ENCODE results near the gene POU2F2. TPM values are rescaled to one million over a fixed set of nuclear protein-coding genes. Genes with fewer than 3 reads are reported as not detected.
"Not testable (repeated sequence)": the region's sequence is repeated elsewhere in the genome, so short reads cannot be mapped to it uniquely, and the experiment has no call there.

The POU2F2 gene
- total RNA-seq, 1 donor from 2014 or later, result 25.6 TPM

DNA sequence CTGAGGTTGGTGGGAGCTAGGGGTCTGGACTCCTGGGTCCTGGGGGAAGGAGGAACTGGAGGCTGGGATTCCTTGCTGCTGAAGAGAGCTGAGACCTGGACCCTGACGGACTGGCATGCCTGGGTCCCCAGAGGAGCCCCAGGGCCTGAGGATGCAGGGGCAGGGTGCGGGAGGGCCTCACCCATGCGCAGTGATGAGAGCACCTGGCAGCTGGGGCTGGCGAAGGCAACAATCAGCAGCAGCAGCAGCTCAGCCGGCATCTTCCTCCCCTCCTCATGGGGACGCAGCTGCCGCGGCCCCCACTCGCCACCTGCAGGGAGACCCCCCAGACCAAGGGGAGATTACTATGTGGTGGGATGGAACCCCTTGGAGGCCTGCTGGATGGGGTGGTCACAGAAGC, 66.7 kb downstream of the POU2F2 start:
- intact Hi-C loops (cut with micrococcal nuclease), result no loop called here

DNA sequence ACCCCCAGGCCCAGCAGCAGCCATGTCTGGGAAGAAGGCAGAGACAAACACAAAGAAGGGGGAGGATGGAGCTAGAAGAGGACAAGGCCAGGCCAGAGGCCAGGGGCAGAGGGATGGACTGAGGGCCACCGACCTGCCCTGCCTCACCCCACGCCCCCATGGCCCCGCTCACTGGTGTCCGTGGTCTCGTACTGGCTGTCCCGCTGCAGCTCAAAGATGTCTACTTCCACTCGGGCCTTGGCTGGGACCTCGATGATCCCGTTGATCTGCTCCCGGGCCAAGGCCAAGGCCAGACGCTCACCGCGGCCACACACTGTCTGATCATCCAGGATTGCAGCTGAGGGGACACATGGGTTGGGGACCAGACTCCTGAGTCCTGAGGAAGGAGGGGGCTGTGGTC, 67.2 kb downstream of the POU2F2 start:
- intact Hi-C loops (cut with micrococcal nuclease), result no loop called here

GRCh38 chr19:42064432-42064831, 67.8 kb downstream of the POU2F2 start:
- intact Hi-C loops (cut with micrococcal nuclease), result no loop called here

DNA sequence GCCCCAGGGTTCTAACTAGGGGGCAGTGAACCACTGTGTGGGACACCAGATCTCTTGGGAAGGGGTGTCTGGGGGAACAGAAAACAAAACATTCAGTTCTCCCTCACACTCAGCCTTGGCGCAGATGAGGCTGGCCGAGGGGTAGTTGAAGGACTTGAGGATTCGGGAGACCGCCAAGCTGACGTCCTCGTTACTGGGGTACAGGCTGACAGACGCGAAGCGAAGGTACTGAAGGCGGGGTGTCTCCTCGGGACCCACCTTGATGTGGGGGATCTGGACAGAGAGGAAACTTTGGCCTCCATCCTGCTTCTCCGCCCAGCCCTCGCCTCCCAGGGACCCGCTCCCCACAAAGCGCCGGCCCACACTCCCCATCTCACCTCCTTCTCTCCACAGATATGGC, 69.9 kb downstream of the POU2F2 start:
- intact Hi-C loops (cut with micrococcal nuclease), result no loop called here

- intact Hi-C loops (cut with micrococcal nuclease), result no loop called here
These were observed 72.1 kb downstream of the POU2F2 start for GRCh38 chr19:42060117-42060516.

GRCh38 chr19:42059196-42059595, 73.0 kb downstream of the POU2F2 start:
- intact Hi-C loops (cut with micrococcal nuclease), result no loop called here

DNA sequence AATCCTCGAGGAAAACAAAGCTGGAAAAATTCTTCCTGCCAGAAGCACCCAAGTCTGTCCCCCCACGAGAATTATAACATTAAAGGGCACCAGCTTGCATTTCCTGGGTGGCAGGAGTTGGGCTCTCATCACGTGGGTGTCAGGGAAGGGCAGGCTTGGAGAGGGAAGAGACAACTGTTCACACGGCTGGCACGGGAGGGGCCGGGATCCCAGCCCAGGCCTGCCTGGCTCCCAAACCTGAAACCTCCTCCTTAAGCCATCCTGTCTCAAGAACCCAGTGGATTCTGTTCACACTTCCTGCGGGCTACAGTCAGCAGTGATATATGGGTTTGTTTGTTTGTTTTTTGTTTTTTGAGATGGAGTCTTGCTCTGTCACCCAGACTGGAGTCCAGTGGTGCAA, 74.4 kb downstream of the POU2F2 start:
- intact Hi-C loops (cut with micrococcal nuclease), result no loop called here

DNA sequence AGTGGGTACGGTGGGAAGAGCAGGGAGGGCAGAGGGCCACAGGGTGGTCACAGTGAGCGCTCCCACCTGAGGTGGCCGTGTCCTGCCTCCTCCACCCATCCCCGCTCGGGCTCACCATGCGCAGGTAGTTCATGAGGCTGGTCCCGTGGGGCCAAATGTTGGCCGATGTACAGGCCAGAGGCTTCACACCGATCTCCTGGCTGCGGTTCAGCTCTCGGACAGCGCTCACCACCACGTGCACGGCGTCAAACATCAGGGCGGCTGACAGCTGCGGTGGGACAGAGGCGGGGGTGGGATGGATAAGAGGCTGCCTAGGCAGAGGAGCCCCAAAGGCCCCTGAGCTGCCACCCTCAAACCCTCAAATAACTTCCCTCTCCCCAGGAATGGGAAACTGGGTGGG, 78.0 kb downstream of the POU2F2 start:
- intact Hi-C loops (cut with micrococcal nuclease), result no loop called here

DNA sequence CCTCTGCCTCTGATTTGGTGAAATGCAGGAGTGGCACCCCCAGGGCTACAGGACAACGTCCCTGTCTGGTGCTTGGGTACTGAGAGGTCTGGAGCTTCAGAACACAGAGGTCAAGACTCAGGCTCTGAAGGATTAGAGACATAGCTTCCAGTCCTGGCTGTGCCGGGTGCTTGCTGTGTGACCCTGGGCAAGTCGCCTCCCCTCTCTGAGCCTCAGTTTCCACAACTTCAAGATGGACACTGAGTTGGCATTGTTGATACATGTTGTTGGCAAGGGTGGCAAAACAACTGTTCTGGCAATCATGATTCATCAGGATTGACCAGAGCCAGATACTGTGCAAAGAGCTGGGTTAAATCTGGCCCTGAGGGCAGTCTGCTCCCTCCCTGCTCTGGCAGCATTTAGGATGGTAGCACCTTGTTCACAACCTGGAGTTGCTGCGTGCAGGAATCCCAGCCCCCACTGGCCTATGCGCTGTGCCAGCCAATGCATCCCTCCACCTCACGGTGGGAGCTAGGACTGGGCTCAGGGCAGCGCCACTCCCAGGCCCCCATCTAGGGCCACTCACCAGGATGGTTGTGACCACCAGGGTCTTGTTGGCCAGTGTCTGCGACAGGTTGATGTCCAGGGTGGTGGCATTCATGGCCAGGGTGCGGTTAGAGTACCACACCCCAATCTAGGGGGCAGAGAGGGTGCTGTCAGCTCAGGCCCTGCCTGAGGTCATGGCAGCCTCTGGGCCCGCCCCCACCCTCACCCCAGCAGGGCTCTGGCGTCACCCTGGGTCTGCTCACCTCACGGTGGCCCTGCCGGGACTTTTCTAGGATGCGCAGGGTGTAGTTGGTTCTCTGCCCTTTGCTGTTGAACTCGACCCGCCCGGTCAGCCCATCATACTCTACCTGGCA, 79.0 kb downstream of the POU2F2 start:
- intact Hi-C loops (cut with micrococcal nuclease), result no loop called here

GRCh38 chr19:42052241-42052863, 79.9 kb downstream of the POU2F2 start:
- intact Hi-C loops (cut with micrococcal nuclease), result no loop called here

DNA sequence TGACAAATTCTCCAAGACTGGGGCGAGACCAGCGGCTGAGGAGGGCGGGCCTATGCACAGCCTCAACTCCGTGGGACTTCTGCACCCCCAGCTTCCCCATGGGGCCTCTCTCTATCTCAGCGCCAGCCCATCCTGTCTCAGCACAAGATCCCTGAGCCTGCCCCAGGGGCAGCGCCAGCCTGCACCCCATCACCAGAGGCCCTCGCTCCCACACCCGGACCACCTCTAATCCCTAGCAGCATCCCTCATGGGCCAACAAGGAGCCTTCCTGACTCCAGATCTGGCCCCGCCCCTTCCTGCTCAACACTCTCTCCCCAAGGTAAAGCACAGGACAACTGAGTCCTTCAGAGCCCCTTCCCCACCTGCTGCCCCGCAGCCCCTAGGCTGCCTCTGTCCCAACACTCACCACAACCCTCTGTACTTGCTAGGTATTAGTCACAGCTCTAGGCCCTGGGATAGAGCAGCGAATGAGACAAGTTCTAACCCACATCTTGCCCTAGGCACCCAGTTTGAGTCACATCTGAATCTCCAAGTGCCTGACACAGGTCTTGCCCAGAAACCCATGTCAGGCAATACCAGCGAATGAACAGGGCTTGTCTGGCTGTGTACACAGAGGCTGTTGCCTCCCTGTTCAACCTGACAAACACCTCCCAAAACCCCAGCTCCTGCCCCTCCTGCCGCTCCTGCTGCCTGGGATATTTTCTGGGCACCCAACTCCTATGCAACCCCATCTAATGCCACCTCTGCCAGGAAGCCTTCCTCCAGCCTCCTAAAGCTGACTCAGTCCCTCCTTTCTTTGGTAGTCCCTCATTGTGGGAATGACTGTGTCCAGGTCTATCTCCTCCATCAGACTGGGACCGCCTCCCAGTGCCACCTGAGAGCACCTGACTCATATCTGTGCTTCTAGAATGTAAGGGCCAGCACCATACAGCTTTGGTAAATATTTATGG, 80.8 kb downstream of the POU2F2 start:
- intact Hi-C loops (cut with micrococcal nuclease), result no loop called here

DNA sequence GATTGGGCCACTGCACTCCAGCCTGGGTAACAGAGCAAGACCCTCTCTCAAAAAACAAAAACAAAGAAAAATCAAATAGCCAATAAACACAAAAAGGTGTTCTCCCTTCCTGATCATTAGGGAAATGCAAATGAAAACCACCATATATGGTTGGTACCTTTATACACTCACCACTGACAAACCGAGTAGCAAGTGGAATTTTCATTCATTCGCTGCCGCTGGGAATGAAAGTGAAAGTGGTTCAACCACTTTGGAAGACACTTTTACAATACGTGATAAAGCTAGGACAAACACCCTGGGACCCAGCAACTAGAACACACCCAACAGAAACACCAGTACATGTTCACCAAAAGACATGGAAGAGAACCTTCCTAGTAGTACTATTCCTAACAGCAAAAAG, 83.3 kb downstream of the POU2F2 start:
- intact Hi-C loops (cut with micrococcal nuclease), result no loop called here

- intact Hi-C loops (cut with micrococcal nuclease), result no loop called here
These were observed 86.7 kb downstream of the POU2F2 start for GRCh38 chr19:42045575-42045974.

DNA sequence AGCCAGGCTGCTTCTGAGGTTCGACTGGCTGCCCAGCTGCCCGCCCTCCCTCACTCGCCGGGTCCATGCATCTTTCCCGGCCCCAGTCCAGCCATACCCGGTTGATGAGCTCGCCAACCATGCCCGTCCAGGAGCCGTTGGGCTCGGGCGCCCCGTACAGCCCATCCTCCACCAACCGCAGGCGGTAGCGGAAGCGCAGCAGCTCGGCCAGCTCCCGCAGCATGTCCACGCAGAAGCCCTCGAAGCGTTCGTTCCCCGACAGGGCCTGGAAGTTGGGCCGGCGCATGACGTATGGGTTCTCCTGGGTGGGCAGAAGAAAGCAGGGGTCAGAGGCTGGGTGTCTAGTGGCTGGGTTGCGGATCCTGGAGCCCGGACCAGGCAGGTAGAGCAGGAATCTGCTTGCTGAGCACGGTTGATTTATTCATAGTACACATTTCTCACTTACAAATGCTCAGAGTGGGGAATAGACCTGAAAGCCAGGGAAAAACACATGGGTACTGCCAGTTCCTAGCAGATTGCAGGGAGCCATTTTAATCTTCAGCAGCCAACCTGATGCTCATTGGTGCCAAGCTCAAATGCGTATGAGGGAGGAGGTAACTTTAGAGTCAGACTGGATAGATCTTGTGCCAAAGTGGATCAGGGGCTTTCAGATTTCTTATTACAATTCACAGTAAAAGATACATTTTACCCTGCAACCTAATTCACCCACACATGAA, 89.6 kb downstream of the POU2F2 start:
- intact Hi-C loops (cut with micrococcal nuclease), result no loop called here

- intact Hi-C loops (cut with micrococcal nuclease), result not testable (repeated sequence)
These were observed 91.8 kb downstream of the POU2F2 start for GRCh38 chr19:42040491-42040890.

DNA sequence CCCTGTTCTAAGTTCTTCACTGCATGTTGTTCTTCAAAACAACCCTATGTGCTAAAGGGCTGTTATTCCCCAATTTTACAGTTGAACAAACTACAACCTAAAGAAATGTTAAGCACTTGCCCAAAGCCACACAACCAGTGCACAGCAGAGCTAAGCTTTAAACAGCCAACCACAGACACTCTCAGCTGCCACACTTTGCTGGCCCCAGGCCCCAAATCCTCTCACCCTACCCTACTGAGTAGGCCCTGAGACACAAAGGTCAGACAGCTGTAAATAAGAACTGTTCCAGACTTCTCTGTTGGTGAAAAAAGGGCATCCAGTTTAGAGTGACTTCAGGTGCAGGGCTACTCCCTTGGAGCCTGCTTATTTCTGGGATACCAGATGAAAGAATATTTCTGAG, 92.2 kb downstream of the POU2F2 start:
- intact Hi-C loops (cut with micrococcal nuclease), result no loop called here

GRCh38 chr19:42038666-42039065, 93.6 kb downstream of the POU2F2 start:
- intact Hi-C loops (cut with micrococcal nuclease), result no loop called here

DNA sequence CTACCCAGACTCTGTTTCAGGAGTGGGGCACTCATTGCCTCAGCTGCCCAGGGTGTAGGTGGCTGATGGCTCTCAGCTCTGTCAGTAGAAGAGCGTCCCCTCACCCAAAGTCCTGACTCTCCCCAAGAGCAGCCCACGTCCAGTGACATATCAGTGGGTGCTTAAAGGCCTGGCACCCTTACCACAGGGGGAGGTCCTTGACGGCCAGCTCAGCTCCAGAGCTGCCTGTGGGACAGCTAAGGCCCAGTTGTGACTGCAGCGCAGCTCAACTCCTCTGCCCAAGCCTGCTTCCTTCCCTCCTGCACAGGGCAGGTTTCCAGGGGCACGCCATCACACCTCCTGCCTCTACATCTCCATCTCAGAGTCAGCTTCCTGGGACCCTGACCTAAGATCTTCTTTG, 94.6 kb downstream of the POU2F2 start:
- intact Hi-C loops (cut with micrococcal nuclease), result no loop called here
